SK-N-SH treated with all-trans-retinoic acid at 6 μM for 48 hours (cell line): ENCODE measurements around the gene RGL1.

Experiments
- ATAC-seq: fragments of 200-7000 bp; cut with Tn5 transposase; 3 replicates; pipeline ENCODE4 v1.9.1; 2020; ENCODE audit warnings: mild to moderate bottlenecking, moderate library complexity
- ARNTL ChIP-seq: fragments of 450-650 bp; formaldehyde crosslinking; IDR thresholded peaks from 2 replicates; pipeline ENCODE4 v1.5.0; 2020; ENCODE audit warnings: low read depth, mild to moderate bottlenecking, moderate library complexity, borderline replicate concordance
- BACH2 ChIP-seq: fragments of 250-450 bp; sonication (Bioruptor Pico); IDR thresholded peaks from 2 replicates; pipeline ENCODE4 v1.9.0; 2021; ENCODE audit warnings: mild to moderate bottlenecking, borderline replicate concordance
- ESRRG ChIP-seq: fragments of 250-450 bp; sonication (Bioruptor Pico); IDR thresholded peaks from 2 replicates; pipeline ENCODE4 v1.6.1; 2021; ENCODE audit warnings: mild to moderate bottlenecking
- GLIS3 ChIP-seq: fragments of 250-450 bp; sonication (Bioruptor Pico); IDR thresholded peaks from 2 replicates; pipeline ENCODE4 v1.5.0; 2020; ENCODE audit warnings: mild to moderate bottlenecking, moderate library complexity
- OSR1 ChIP-seq: fragments of 250-450 bp; sonication (Bioruptor Pico); IDR thresholded peaks from 2 replicates; pipeline ENCODE4 v1.8.0; 2022; ENCODE audit warnings: moderate library complexity, mild to moderate bottlenecking, inconsistent platforms
- PPARA ChIP-seq: fragments of 250-450 bp; sonication (Bioruptor Pico); IDR thresholded peaks from 2 replicates; pipeline ENCODE4 v1.5.0; 2020; ENCODE audit warnings: mild to moderate bottlenecking, borderline replicate concordance
- RARB ChIP-seq: fragments of 250-450 bp; sonication (Bioruptor Pico); IDR thresholded peaks from 2 replicates; pipeline ENCODE4 v1.8.0; 2021; ENCODE audit warnings: mild to moderate bottlenecking, moderate library complexity
- SNAI2 ChIP-seq: fragments of 250-450 bp; sonication (Bioruptor Pico); IDR thresholded peaks from 2 replicates; pipeline ENCODE4 v1.5.0; 2020; ENCODE audit warnings: mild to moderate bottlenecking, moderate library complexity
- TCF4 ChIP-seq: fragments of 250-450 bp; sonication (Bioruptor Pico); IDR thresholded peaks from 2 replicates; pipeline ENCODE4 v1.8.0; 2021; ENCODE audit warnings: mild to moderate bottlenecking, moderate library complexity, borderline replicate concordance
- TOX ChIP-seq: fragments of 250-450 bp; sonication (Bioruptor Pico); IDR thresholded peaks from 2 replicates; pipeline ENCODE4 v1.8.0; 2021; ENCODE audit warnings: mild to moderate bottlenecking, moderate library complexity, borderline replicate concordance
- ZC3H10 ChIP-seq: fragments of 250-450 bp; sonication (Bioruptor Pico); IDR thresholded peaks from 2 replicates; pipeline ENCODE4 v1.5.1; 2021; ENCODE audit warnings: mild to moderate bottlenecking, moderate library complexity
- ZFP3 ChIP-seq: fragments of 250-450 bp; sonication (Bioruptor Pico); IDR thresholded peaks from 2 replicates; pipeline ENCODE4 v1.5.0; 2020; ENCODE audit warnings: mild to moderate bottlenecking, moderate library complexity
- ZFP30 ChIP-seq: fragments of 450-650 bp; formaldehyde crosslinking; IDR thresholded peaks from 2 replicates; pipeline ENCODE4 v1.5.0; 2022; ENCODE audit warnings: mild to moderate bottlenecking, moderate library complexity
- ZNF565 ChIP-seq: fragments of 450-650 bp; formaldehyde crosslinking; conservative IDR thresholded peaks from 2 replicates; pipeline ENCODE4 v1.5.0; 2020; ENCODE audit warnings: low read depth, mild to moderate bottlenecking, moderate library complexity
- ZNF70 ChIP-seq: fragments of 450-650 bp; formaldehyde crosslinking; IDR thresholded peaks from 2 replicates; pipeline ENCODE4 v1.5.0; 2020; ENCODE audit warnings: mild to moderate bottlenecking, moderate library complexity
- ZNF8 ChIP-seq: fragments of 450-650 bp; formaldehyde crosslinking; IDR thresholded peaks from 2 replicates; pipeline ENCODE4 v1.5.0; 2020; ENCODE audit warnings: mild to moderate bottlenecking, moderate library complexity
- TF ChIP-seq, protein P1 (sequence below): fragments of 250-450 bp; sonication (Bioruptor Pico); IDR thresholded peaks from 2 replicates; pipeline ENCODE4 v1.5.1; 2020; ENCODE audit warnings: low read depth, mild to moderate bottlenecking, moderate library complexity
- TF ChIP-seq, protein P2 (sequence below): fragments of 250-450 bp; sonication (Bioruptor Pico); IDR thresholded peaks from 2 replicates; pipeline ENCODE4 v1.5.0; 2020; ENCODE audit warnings: mild to moderate bottlenecking, moderate library complexity
- TF ChIP-seq, protein P3 (sequence below): fragments of 250-450 bp; sonication (Bioruptor Pico); IDR thresholded peaks from 2 replicates; pipeline ENCODE4 v1.8.0; 2020; ENCODE audit warnings: mild to moderate bottlenecking, moderate library complexity, borderline replicate concordance
- TF ChIP-seq, protein P4 (sequence below): fragments of 250-450 bp; sonication (Bioruptor Pico); IDR thresholded peaks from 2 replicates; pipeline ENCODE4 v1.8.0; 2021; ENCODE audit warnings: low read depth, mild to moderate bottlenecking, moderate library complexity, borderline replicate concordance

Gene RGL1

DNA sequence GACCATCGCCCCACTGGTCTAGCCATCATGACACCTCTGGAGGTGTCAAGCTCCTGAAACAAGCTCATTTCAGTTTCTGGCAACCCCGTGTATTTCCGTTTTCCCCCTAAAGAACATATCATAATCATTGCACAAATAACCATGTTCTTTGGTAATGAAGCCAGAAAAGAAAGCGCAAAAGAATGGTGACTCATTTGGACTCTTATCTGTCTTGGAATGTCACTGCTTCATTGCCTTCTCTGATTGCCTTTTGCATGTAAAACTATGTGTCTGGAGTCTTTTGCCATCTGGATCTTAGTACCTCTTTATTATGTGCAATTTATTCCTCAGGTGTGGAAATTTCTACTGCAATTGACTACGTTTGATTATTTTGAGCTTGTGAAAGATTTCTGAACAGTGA is 122.1 kb downstream of the RGL1 start (continued):
- TF ChIP-seq, protein P1, sequence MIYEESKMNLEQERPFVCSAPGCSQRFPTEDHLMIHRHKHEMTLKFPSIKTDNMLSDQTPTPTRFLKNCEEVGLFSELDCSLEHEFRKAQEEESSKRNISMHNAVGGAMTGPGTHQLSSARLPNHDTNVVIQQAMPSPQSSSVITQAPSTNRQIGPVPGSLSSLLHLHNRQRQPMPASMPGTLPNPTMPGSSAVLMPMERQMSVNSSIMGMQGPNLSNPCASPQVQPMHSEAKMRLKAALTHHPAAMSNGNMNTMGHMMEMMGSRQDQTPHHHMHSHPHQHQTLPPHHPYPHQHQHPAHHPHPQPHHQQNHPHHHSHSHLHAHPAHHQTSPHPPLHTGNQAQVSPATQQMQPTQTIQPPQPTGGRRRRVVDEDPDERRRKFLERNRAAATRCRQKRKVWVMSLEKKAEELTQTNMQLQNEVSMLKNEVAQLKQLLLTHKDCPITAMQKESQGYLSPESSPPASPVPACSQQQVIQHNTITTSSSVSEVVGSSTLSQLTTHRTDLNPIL (CRISPR knock-in tag) = no peak
- TF ChIP-seq, all 23 proteins: peak for 0

DNA sequence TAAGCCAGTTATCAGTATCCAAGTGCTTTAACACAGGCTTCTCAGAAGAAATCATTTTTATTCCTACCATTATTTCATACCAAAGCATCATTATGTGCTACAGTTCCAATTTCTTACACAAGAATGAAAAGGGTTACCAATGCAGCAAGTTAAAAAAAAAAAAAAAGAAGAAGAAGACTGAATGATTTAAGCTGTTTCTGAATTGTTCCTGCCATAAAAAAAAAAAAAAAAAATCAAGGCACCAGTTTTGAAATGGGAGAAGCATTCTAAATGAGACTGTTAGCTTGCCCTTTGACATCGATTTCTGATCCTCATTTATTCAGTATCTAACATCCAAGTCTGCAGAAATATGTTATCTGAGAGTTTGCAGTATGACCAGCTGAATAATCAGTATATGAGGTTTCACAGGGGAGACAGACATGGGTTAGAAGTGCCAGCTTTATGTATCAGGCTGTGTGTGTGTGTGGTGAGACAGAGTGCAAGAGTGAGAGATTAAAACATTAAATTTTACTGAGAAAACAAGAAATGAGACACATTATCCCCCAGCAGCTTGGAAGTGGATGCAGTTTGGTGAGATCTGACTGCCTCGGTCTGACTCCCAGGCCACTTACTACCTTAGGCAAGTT is 126.8 kb downstream of the RGL1 start:
- TF ChIP-seq TCF4 (CRISPR knock-in tag) (no peak), ARNTL (CRISPR knock-in tag) (no peak), OSR1 (CRISPR knock-in tag) (no peak), ZNF70 (CRISPR knock-in tag) (no peak), ZNF565 (CRISPR knock-in tag) (no peak), ESRRG (no peak), TOX (CRISPR knock-in tag) (no peak), RARB (CRISPR knock-in tag) (no peak), SNAI2 (CRISPR knock-in tag) (no peak)
- ATAC-seq = peak; percentile 42

DNA sequence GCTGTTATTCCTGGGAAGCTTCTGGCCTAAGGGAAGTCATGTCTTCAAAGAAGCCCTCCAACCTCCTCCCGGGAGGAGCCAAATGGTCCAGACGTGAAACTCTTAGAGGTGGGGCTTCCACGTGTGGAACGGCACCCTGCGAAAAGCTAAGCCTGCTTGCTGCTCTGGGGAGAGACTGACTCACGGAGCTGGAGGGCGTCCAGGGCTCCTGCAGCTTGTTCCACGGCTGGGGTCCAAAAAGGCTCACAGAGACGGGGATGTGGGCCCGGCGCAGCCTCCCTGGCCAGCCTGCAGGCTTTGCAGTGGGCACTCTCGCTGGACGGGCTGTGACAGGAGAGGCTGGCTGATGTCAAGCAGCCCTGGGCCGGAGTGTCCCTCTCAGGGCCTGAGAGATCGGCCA is 127.5 kb downstream of the RGL1 start:
- peak; percentile 82 for ATAC-seq

DNA sequence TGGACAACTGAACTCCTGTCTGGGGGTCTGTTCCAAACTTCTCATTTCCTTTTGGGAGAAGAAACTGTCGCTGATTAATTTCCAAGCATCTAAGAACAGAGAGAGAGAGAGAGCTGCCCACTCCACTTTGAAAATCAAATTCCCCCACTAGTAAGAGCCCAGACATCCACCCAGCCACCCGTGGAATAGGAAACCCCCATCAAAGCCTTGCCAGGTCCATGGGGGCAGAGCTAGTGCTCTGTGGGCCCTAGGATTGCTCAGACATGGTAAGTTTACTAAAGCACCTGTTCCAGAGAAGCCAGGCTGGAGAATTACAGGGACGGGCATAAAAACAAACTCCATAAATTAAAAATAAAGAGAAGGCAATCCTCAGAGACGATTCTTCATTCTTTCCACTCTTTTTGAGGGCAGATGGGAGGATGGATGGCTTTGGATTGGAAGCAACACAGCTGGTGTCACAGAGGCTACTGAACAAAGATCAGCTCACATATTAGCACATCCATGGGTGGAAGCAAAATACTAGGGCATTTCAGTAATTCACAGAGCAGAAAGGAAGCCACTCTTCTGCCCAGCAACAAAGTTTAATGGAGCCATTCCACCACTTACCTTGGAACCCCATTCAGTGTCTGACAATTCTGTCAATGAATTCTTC is 128.7 kb downstream of the RGL1 start:
- ATAC-seq = no peak
- TF ChIP-seq OSR1 (CRISPR knock-in tag) = no peak
- TF ChIP-seq, protein P2, sequence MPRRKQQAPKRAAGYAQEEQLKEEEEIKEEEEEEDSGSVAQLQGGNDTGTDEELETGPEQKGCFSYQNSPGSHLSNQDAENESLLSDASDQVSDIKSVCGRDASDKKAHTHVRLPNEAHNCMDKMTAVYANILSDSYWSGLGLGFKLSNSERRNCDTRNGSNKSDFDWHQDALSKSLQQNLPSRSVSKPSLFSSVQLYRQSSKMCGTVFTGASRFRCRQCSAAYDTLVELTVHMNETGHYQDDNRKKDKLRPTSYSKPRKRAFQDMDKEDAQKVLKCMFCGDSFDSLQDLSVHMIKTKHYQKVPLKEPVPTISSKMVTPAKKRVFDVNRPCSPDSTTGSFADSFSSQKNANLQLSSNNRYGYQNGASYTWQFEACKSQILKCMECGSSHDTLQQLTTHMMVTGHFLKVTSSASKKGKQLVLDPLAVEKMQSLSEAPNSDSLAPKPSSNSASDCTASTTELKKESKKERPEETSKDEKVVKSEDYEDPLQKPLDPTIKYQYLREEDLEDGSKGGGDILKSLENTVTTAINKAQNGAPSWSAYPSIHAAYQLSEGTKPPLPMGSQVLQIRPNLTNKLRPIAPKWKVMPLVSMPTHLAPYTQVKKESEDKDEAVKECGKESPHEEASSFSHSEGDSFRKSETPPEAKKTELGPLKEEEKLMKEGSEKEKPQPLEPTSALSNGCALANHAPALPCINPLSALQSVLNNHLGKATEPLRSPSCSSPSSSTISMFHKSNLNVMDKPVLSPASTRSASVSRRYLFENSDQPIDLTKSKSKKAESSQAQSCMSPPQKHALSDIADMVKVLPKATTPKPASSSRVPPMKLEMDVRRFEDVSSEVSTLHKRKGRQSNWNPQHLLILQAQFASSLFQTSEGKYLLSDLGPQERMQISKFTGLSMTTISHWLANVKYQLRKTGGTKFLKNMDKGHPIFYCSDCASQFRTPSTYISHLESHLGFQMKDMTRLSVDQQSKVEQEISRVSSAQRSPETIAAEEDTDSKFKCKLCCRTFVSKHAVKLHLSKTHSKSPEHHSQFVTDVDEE (CRISPR knock-in tag) = no peak
- TF ChIP-seq TCF4 (CRISPR knock-in tag) = no peak
- TF ChIP-seq ZC3H10 (CRISPR knock-in tag) = no peak
- no peak for TF ChIP-seq ZNF8 (CRISPR knock-in tag)
- no peak for TF ChIP-seq ZFP30 (CRISPR knock-in tag)
- TF ChIP-seq GLIS3 = no peak
- no peak for TF ChIP-seq BACH2 (CRISPR knock-in tag)
- TF ChIP-seq, protein P3, sequence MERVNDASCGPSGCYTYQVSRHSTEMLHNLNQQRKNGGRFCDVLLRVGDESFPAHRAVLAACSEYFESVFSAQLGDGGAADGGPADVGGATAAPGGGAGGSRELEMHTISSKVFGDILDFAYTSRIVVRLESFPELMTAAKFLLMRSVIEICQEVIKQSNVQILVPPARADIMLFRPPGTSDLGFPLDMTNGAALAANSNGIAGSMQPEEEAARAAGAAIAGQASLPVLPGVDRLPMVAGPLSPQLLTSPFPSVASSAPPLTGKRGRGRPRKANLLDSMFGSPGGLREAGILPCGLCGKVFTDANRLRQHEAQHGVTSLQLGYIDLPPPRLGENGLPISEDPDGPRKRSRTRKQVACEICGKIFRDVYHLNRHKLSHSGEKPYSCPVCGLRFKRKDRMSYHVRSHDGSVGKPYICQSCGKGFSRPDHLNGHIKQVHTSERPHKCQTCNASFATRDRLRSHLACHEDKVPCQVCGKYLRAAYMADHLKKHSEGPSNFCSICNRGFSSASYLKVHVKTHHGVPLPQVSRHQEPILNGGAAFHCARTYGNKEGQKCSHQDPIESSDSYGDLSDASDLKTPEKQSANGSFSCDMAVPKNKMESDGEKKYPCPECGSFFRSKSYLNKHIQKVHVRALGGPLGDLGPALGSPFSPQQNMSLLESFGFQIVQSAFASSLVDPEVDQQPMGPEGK (CRISPR knock-in tag) = no peak
- TF ChIP-seq ARNTL (CRISPR knock-in tag) = no peak
- TF ChIP-seq ZFP3 (CRISPR knock-in tag) = no peak
- no peak for TF ChIP-seq ZNF565 (CRISPR knock-in tag)
- TF ChIP-seq PPARA (CRISPR knock-in tag) = no peak
- TF ChIP-seq TOX (CRISPR knock-in tag) = no peak
- TF ChIP-seq SNAI2 (CRISPR knock-in tag) = no peak
- TF ChIP-seq ZNF70 (CRISPR knock-in tag) = no peak
- TF ChIP-seq RARB (CRISPR knock-in tag) = no peak

More for the DNA sequence above, 127.5 kb downstream of the RGL1 start:
- no peak for TF ChIP-seq ZNF70 (CRISPR knock-in tag)
- TF ChIP-seq, protein P1 (CRISPR knock-in tag) = no peak
- TF ChIP-seq, protein P3 (CRISPR knock-in tag) = no peak
- no peak for TF ChIP-seq PPARA (CRISPR knock-in tag)
- TF ChIP-seq, protein P4, sequence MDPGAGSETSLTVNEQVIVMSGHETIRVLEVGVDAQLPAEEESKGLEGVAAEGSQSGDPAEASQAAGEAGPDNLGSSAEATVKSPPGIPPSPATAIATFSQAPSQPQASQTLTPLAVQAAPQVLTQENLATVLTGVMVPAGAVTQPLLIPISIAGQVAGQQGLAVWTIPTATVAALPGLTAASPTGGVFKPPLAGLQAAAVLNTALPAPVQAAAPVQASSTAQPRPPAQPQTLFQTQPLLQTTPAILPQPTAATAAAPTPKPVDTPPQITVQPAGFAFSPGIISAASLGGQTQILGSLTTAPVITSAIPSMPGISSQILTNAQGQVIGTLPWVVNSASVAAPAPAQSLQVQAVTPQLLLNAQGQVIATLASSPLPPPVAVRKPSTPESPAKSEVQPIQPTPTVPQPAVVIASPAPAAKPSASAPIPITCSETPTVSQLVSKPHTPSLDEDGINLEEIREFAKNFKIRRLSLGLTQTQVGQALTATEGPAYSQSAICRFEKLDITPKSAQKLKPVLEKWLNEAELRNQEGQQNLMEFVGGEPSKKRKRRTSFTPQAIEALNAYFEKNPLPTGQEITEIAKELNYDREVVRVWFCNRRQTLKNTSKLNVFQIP (CRISPR knock-in tag) = no peak
- no peak for TF ChIP-seq RARB (CRISPR knock-in tag)
- TF ChIP-seq ZC3H10 (CRISPR knock-in tag) = no peak
- TF ChIP-seq ARNTL (CRISPR knock-in tag) = no peak
- TF ChIP-seq, all 23 proteins: peak for 0
